B cell (primary cell): ENCODE results near the gene HEXIM2. TPM values are rescaled to one million over a fixed set of nuclear protein-coding genes. Genes with fewer than 3 reads are reported as not detected.

ENCODE experiments used
- ATAC-seq: fragments of 200-7000 bp; cut with Tn5 transposase; one replicate; pipeline ENCODE4 v1.10.0; 2021; ENCODE audit warnings: low read depth, mild to moderate bottlenecking, moderate number of reproducible peaks, moderate library complexity
- CTCF ChIA-PET: fragments of 350-600 bp; sonication (Branson Sonifier 250); formaldehyde crosslinking; loops from one replicate; lab custom pipeline; 2021; ENCODE audit warnings: antibody characterized with exemption, inconsistent platforms; lab: Charles Lee
- POLR2A ChIA-PET: fragments of 350-600 bp; sonication (Branson Sonifier 250); formaldehyde crosslinking; loops from one replicate; lab custom pipeline; 2021; ENCODE audit warnings: antibody characterized with exemption; lab: Charles Lee
- DNase-seq: peaks from one replicate; pipeline ENCODE4 v3.0.0; 2013
- H2AFZ ChIP-seq: 2 replicates; pipeline ENCODE4 v1.6.1; 2012; ENCODE audit warnings: mild to moderate bottlenecking, low read depth, low read length; ENCODE audit not compliant: insufficient read depth, poor library complexity, severe bottlenecking
- H3K27ac ChIP-seq, 2 donors: 1 replicate in 1 of 2; 2 replicates in 1 of 2; pipeline ENCODE4 v1.5.1; 2012 to 2013; ENCODE audit warnings: low read length in 2 of 2, mild to moderate bottlenecking in 2 of 2, moderate library complexity in 1 of 2
- H3K27me3 ChIP-seq, 4 experiments: fragments of 200-600 bp in 1 of 4; sonication (generic) in 1 of 4; replicated peaks in 1 of 4; 1 replicate in 2 of 4; 2 replicates in 2 of 4; pipeline versions ENCODE4 v1.6.1 to v1.7.0; 2013 to 2016; ENCODE audit warnings: low read length in 3 of 4, mild to moderate bottlenecking in 2 of 4, mixed read lengths in 1 of 4, moderate library complexity in 1 of 4; ENCODE audit not compliant: insufficient read depth in 4 of 4, control insufficient read depth in 3 of 4; ENCODE audit errors: control extremely low read depth in 1 of 4
- H3K36me3 ChIP-seq, 2 experiments: replicated peaks in 1 of 2; 1 replicate in 1 of 2; 2 replicates in 1 of 2; pipeline versions ENCODE4 v1.6.1 to v1.7.1; 2013; ENCODE audit warnings: low read length in 1 of 2; ENCODE audit not compliant: insufficient read depth in 2 of 2, control insufficient read depth in 1 of 2; ENCODE audit errors: control extremely low read depth in 1 of 2, extremely low read depth in 1 of 2
- H3K4me1 ChIP-seq, 2 donors: fragments of 200-600 bp in 1 of 2; sonication (generic) in 1 of 2; 1 replicate in 1 of 2; 2 replicates in 1 of 2; pipeline versions ENCODE4 v1.5.1 to v1.6.1; 2013 to 2017; ENCODE audit warnings: low read length in 2 of 2; ENCODE audit not compliant: control insufficient read depth in 2 of 2, insufficient read depth in 2 of 2
- H3K4me2 ChIP-seq: replicated peaks from 2 replicates; pipeline ENCODE3; 2012; ENCODE audit warnings: mild to moderate bottlenecking, low read depth, low read length; ENCODE audit not compliant: poor library complexity, severe bottlenecking
- H3K4me3 ChIP-seq, 5 experiments: fragments of 200-600 bp in 1 of 5; sonication (generic) in 1 of 5; 1 replicate in 3 of 5; 2 replicates in 2 of 5; pipeline versions ENCODE4 v1.5.1 to v1.7.0; 2011 to 2016; ENCODE audit warnings: low read length in 4 of 5, mild to moderate bottlenecking in 4 of 5, low read depth in 2 of 5, control low read depth in 1 of 5, moderate library complexity in 1 of 5; ENCODE audit not compliant: insufficient read depth in 1 of 5; ENCODE audit errors: control extremely low read depth in 1 of 5, extremely low read depth in 1 of 5
- H3K79me2 ChIP-seq: fragments of 200-600 bp; sonication (generic); one replicate; pipeline ENCODE4 v1.6.0; 2016; ENCODE audit warnings: low read length; ENCODE audit not compliant: control insufficient read depth, insufficient read depth
- H3K9ac ChIP-seq: fragments of 200-600 bp; sonication (generic); 2 replicates; pipeline ENCODE4 v1.6.1; 2017; ENCODE audit warnings: mild to moderate bottlenecking, low read length, moderate library complexity
- H3K9me3 ChIP-seq, 3 donors: one replicate each; pipeline versions ENCODE4 v1.6.1 to v1.7.1; 2013; ENCODE audit warnings: low read length in 2 of 3; ENCODE audit not compliant: control insufficient read depth in 2 of 3, insufficient read depth in 1 of 3; ENCODE audit errors: control extremely low read depth in 1 of 3
- H4K20me1 ChIP-seq: 2 replicates; pipeline ENCODE4 v1.6.0; 2012; ENCODE audit warnings: mild to moderate bottlenecking, low read length; ENCODE audit not compliant: insufficient read depth, control insufficient read depth, poor library complexity, severe bottlenecking
- H3K27ac Mint-ChIP-seq: one replicate; pipeline ENCODE4 v1.8.0; 2021; ENCODE audit warnings: mixed read lengths
- H3K27me3 Mint-ChIP-seq: one replicate; pipeline ENCODE4 v1.8.0; 2021; ENCODE audit warnings: mixed read lengths
- H3K4me1 Mint-ChIP-seq: one replicate; pipeline ENCODE4 v1.8.0; 2021; ENCODE audit warnings: mixed read lengths
- H3K4me3 Mint-ChIP-seq: one replicate; pipeline ENCODE4 v1.8.0; 2021; ENCODE audit warnings: mixed read lengths
- H3K9me3 Mint-ChIP-seq: one replicate; pipeline ENCODE4 v1.8.0; 2022; ENCODE audit warnings: mixed read lengths; ENCODE audit not compliant: insufficient read depth
- EZH2 ChIP-seq: IDR thresholded peaks from 2 replicates; pipeline ENCODE4 v1.6.1; 2012; ENCODE audit warnings: borderline replicate concordance, low read depth, mild to moderate bottlenecking, moderate library complexity, low read length; ENCODE audit not compliant: insufficient read depth, poor library complexity, severe bottlenecking
- WGBS: methylation state at CpG from one replicate; pipeline ENCODE4 v1.1.5; 2013; ENCODE audit warnings: missing lambda C conversion rate; ENCODE audit not compliant: insufficient coverage; 5-methylcytosine and 5-hydroxymethylcytosine counted together
- intact Hi-C: fragments of 100-400 bp; cut with micrococcal nuclease; formaldehyde crosslinking; loops from one replicate; pipeline ENCODE4 v1.10.0; 2022
- polyA plus RNA-seq: library from polyadenylated mRNA; depleted of rRNA; stranded (reverse); fragments of >200 nt; gene quantifications from 2 replicates; pipeline ENCODE4 v1.2.3, GENCODE V29; 2012
- total RNA-seq, 2 donors: library from RNA; stranded (reverse); fragments of 120-200 nt in 1 of 2; gene quantifications; 1 replicate in 1 of 2; 2 replicates in 1 of 2; pipeline versions ENCODE4 v1.2.3 to v1.2.4, GENCODE V29; 2013 to 2022
- TF ChIP-seq, protein P1 (sequence below): fragments of 200-600 bp; IDR thresholded peaks from one replicate; pipeline ENCODE4 v1.8.0; 2022; ENCODE audit warnings: antibody characterized with exemption, mild to moderate bottlenecking

HEXIM2 gene
- total and polyA plus RNA-seq, 2 donors (not counting 1 experiment from before 2014, with no cell fraction given) = 3.7 to 10.0 TPM

DNA sequence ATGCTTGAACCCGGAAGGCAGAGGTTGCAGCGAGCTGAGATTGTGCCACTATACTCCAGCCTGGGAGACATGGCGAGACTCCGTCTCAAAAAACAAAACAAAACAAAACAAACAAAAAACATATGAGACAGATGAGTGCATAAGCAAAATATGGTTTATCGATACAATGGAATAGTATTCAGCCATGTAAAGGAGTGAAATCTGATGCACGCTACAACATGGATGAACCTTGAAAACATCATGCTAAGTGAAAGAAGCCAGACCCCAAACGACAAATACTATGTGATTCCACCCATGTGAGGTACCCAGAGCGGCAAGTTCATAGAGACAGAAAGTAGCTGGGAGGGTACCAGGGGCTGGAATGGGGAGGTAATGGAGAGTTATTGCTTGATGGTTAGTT lies 36.2 kb upstream of the HEXIM2 start:
- H3K4me1 ChIP-seq = no peaks in the 10 kb centered on the region
- no peak overlapping the region for H3K4me3 ChIP-seq
- no peak for ATAC-seq
- no peaks in the 10 kb centered on the region for H3K36me3 ChIP-seq
- WGBS = 100% methylated on average over 5 of the region's 8 CpGs
- Mint-ChIP-seq H3K27ac (no peak overlapping the region), H3K9me3 (no peaks in the 10 kb centered on the region), H3K27me3 (no peaks in the 10 kb centered on the region), H3K4me3 (no peak overlapping the region), H3K4me1 (no peaks in the 10 kb centered on the region)
- no peaks in the 10 kb centered on the region for H3K9me3 ChIP-seq
- H2AFZ ChIP-seq = no peak overlapping the region
- no peak overlapping the region for H3K4me2 ChIP-seq
- no peak overlapping the region for H3K27ac ChIP-seq
- TF ChIP-seq EZH2 = no peak
- TF ChIP-seq, protein P1, sequence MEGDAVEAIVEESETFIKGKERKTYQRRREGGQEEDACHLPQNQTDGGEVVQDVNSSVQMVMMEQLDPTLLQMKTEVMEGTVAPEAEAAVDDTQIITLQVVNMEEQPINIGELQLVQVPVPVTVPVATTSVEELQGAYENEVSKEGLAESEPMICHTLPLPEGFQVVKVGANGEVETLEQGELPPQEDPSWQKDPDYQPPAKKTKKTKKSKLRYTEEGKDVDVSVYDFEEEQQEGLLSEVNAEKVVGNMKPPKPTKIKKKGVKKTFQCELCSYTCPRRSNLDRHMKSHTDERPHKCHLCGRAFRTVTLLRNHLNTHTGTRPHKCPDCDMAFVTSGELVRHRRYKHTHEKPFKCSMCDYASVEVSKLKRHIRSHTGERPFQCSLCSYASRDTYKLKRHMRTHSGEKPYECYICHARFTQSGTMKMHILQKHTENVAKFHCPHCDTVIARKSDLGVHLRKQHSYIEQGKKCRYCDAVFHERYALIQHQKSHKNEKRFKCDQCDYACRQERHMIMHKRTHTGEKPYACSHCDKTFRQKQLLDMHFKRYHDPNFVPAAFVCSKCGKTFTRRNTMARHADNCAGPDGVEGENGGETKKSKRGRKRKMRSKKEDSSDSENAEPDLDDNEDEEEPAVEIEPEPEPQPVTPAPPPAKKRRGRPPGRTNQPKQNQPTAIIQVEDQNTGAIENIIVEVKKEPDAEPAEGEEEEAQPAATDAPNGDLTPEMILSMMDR = no peak
- no peaks in the 10 kb centered on the region for H4K20me1 ChIP-seq
- no peaks in the 10 kb centered on the region for H3K79me2 ChIP-seq
- CTCF ChIA-PET = no interaction called here
- POLR2A ChIA-PET = interaction anchor here (1.2 kb wide), 1 partner anchor 10 kb away, joined by 4 read pairs; the partner anchor contains the start of gene ACBD4
- H3K9ac ChIP-seq = no peak overlapping the region
- H3K27me3 ChIP-seq = peaks cover 0 to 5% (median 2%) of the 10 kb centered on the region in 4 experiments
- intact Hi-C loops = no loop called here
- no peak for DNase-seq

- Histone ChIP-seq H3K4me3 (no peak overlapping the region), H2AFZ (no peak overlapping the region), H3K79me2 (no peaks in the 10 kb centered on the region), H3K36me3 (no peaks in the 10 kb centered on the region), H3K27me3 (peaks cover 0 to 10% (median 2%) of the 10 kb centered on the region in 4 experiments), H3K4me1 (peaks cover 7 to 8% of the 10 kb centered on the region in 2 donors), H3K4me2 (no peak overlapping the region), H3K9me3 (no peaks in the 10 kb centered on the region), H4K20me1 (no peaks in the 10 kb centered on the region), H3K9ac (no peak overlapping the region), H3K27ac (no peak overlapping the region)
- peaks cover 4% of the 10 kb centered on the region for H3K27me3 Mint-ChIP-seq
- TF ChIP-seq, protein P1 = no peak
- TF ChIP-seq EZH2 = no peak
- DNase-seq (no peak), ATAC-seq (no peak)
- ChIA-PET POLR2A (no interaction called here), CTCF (interaction anchor here (2.1 kb wide), 1 partner anchor 8 kb away, joined by 6 read pairs; the partner anchor contains the start of gene ACBD4)
- intact Hi-C loops = no loop called here
- H3K27ac Mint-ChIP-seq = no peak overlapping the region
- H3K9me3 Mint-ChIP-seq = no peaks in the 10 kb centered on the region
- H3K4me3 Mint-ChIP-seq = no peak overlapping the region
- WGBS = 97% methylated on average over 8 of the region's 8 CpGs
- H3K4me1 Mint-ChIP-seq = no peaks in the 10 kb centered on the region
Observed at GRCh38 chr17:45127207-45127547, 34.5 kb upstream of the HEXIM2 start.
